HEK293 (cell line): ENCODE measurements around the gene DAZAP1.

Source experiments
- ATF2 ChIP-seq: fragments of 450-650 bp; formaldehyde crosslinking; IDR thresholded peaks from 2 replicates; pipeline ENCODE4 v1.5.1; 2016; ENCODE audit warnings: missing biosample characterization, missing genetic modification characterization, low read depth
- GLI4 ChIP-seq: fragments of 450-650 bp; formaldehyde crosslinking; IDR thresholded peaks from 2 replicates; pipeline ENCODE4 v1.5.1; 2016; ENCODE audit warnings: missing biosample characterization, missing genetic modification characterization
- INSM2 ChIP-seq: fragments of 450-650 bp; formaldehyde crosslinking; IDR thresholded peaks from 2 replicates; pipeline ENCODE4 v1.5.1; 2016; ENCODE audit warnings: missing biosample characterization, missing genetic modification characterization
- KLF9 ChIP-seq: fragments of 450-650 bp; formaldehyde crosslinking; IDR thresholded peaks from 2 replicates; pipeline ENCODE4 v1.5.1; 2016; ENCODE audit warnings: missing biosample characterization, missing genetic modification characterization, low read depth
- MZF1 ChIP-seq: fragments of 450-650 bp; formaldehyde crosslinking; IDR thresholded peaks from 2 replicates; pipeline ENCODE4 v1.5.1; 2017; ENCODE audit warnings: missing biosample characterization, missing genetic modification characterization, borderline replicate concordance
- PRDM10 ChIP-seq: fragments of 450-650 bp; formaldehyde crosslinking; IDR thresholded peaks from 2 replicates; pipeline ENCODE4 v1.5.1; 2016; ENCODE audit warnings: missing biosample characterization, missing genetic modification characterization
- REPIN1 ChIP-seq: fragments of 450-650 bp; formaldehyde crosslinking; IDR thresholded peaks from 2 replicates; pipeline ENCODE4 v1.5.1; 2017; ENCODE audit warnings: missing biosample characterization, missing genetic modification characterization, low read depth
- SP3 ChIP-seq: fragments of 450-650 bp; formaldehyde crosslinking; IDR thresholded peaks from 2 replicates; pipeline ENCODE4 v1.5.1; 2016; ENCODE audit warnings: missing biosample characterization, missing genetic modification characterization
- TSHZ1 ChIP-seq: fragments of 450-650 bp; formaldehyde crosslinking; IDR thresholded peaks from 2 replicates; pipeline ENCODE4 v1.5.1; 2016; ENCODE audit warnings: missing biosample characterization, missing genetic modification characterization, borderline replicate concordance
- ZBTB8A ChIP-seq: fragments of 450-650 bp; formaldehyde crosslinking; IDR thresholded peaks from 2 replicates; pipeline ENCODE4 v1.5.1; 2016; ENCODE audit warnings: missing biosample characterization, missing genetic modification characterization
- ZNF157 ChIP-seq: fragments of 450-650 bp; formaldehyde crosslinking; IDR thresholded peaks from 2 replicates; pipeline ENCODE4 v1.5.1; 2016; ENCODE audit warnings: missing biosample characterization, missing genetic modification characterization
- ZNF274 ChIP-seq, 2 experiments: fragments of 200-500 bp in 1 of 2; fragments of 450-650 bp in 1 of 2; sonication (Bioruptor generic) in 1 of 2; formaldehyde crosslinking in 1 of 2; IDR thresholded peaks; 2 replicates each; pipeline versions ENCODE4 v1.5.1 to v1.6.1; 2014 to 2016; ENCODE audit warnings: borderline replicate concordance in 1 of 2, inconsistent platforms in 1 of 2, low read length in 1 of 2, missing biosample characterization in 1 of 2, missing genetic modification characterization in 1 of 2
- ZNF280D ChIP-seq: fragments of 450-650 bp; formaldehyde crosslinking; IDR thresholded peaks from 2 replicates; pipeline ENCODE4 v1.5.1; 2016; ENCODE audit warnings: missing biosample characterization, missing genetic modification characterization
- ZNF449 ChIP-seq: fragments of 450-650 bp; formaldehyde crosslinking; IDR thresholded peaks from 2 replicates; pipeline ENCODE4 v1.5.1; 2017; ENCODE audit warnings: missing biosample characterization, mild to moderate bottlenecking, missing genetic modification characterization, moderate library complexity
- ZNF514 ChIP-seq: fragments of 450-650 bp; formaldehyde crosslinking; IDR thresholded peaks from 2 replicates; pipeline ENCODE4 v1.5.1; 2016; ENCODE audit warnings: missing biosample characterization, missing genetic modification characterization
- ZNF571 ChIP-seq: fragments of 450-650 bp; formaldehyde crosslinking; IDR thresholded peaks from 2 replicates; pipeline ENCODE4 v1.5.0; 2017; ENCODE audit warnings: missing biosample characterization, missing genetic modification characterization
- ZNF639 ChIP-seq: fragments of 450-650 bp; formaldehyde crosslinking; IDR thresholded peaks from 2 replicates; pipeline ENCODE4 v1.5.1; 2016; ENCODE audit warnings: missing biosample characterization, missing genetic modification characterization
- ZNF701 ChIP-seq: fragments of 450-650 bp; formaldehyde crosslinking; IDR thresholded peaks from 2 replicates; pipeline ENCODE4 v1.5.1; 2016; ENCODE audit warnings: missing biosample characterization, missing genetic modification characterization
- ZNF776 ChIP-seq: fragments of 450-650 bp; formaldehyde crosslinking; IDR thresholded peaks from 2 replicates; pipeline ENCODE4 v1.5.0; 2017; ENCODE audit warnings: missing biosample characterization, missing genetic modification characterization, borderline replicate concordance
- ZXDB ChIP-seq: fragments of 450-650 bp; formaldehyde crosslinking; IDR thresholded peaks from 2 replicates; pipeline ENCODE4 v1.5.1; 2016; ENCODE audit warnings: missing biosample characterization, missing genetic modification characterization

The DAZAP1 gene

GRCh38 chr19:1470305-1471009, 63.1 kb downstream of the DAZAP1 start (continued):
- no peak for TF ChIP-seq ZNF280D
- no peak for TF ChIP-seq REPIN1 (tag by site-specific recombination)
- TF ChIP-seq ATF2 (tag by site-specific recombination) = no peak
- TF ChIP-seq ZNF274 (IDR thresholded peaks at IDR 0.05; ENCODE audit: low read length) = no peak
- no peak for TF ChIP-seq ZNF274 (tag by site-specific recombination; IDR thresholded peaks at IDR 0.05; ENCODE audit: borderline replicate concordance)
- no peak for TF ChIP-seq ZNF776 (tag by site-specific recombination)
- TF ChIP-seq ZNF571 (tag by site-specific recombination) = no peak
- peak; percentile 87; the same call in 1 of the 2 replicates for TF ChIP-seq KLF9
- TF ChIP-seq ZNF701 = no peak
- TF ChIP-seq TSHZ1 (tag by site-specific recombination) = no peak
- TF ChIP-seq ZNF449 = peak; percentile 74
- no peak for TF ChIP-seq ZNF514 (tag by site-specific recombination)
- TF ChIP-seq ZXDB (tag by site-specific recombination) = peak; percentile 73
- no peak for TF ChIP-seq ZNF157 (tag by site-specific recombination)
- TF ChIP-seq MZF1 = peak; percentile 54; the same call in 1 of the 2 replicates
- no peak for TF ChIP-seq GLI4 (tag by site-specific recombination)
- peak; percentile 60; the same call in 1 of the 2 replicates for TF ChIP-seq SP3 (tag by site-specific recombination)
- TF ChIP-seq ZNF639 (tag by site-specific recombination) = 0 out of 2 replicates have a peak, but pooled peaks have one; percentile 45
- peak; percentile 90 for TF ChIP-seq ZBTB8A (tag by site-specific recombination)
- 0 out of 2 replicates have a peak, but pooled peaks have one; percentile 11 for TF ChIP-seq INSM2 (tag by site-specific recombination)
- no peak for TF ChIP-seq PRDM10 (tag by site-specific recombination)
